Right cardiac atrium (tissue), 5 donors: ENCODE measurements around the gene TTLL5. TPM values are rescaled to one million over a fixed set of nuclear protein-coding genes. Genes with fewer than 3 reads are reported as not detected.

ENCODE experiments used
- ATAC-seq, 2 donors: fragments of 200-7000 bp; cut with Tn5 transposase; one replicate each; pipeline versions ENCODE4 v1.8.0 to v1.9.1; 2020; ENCODE audit warnings: moderate library complexity in 2 of 2, mild to moderate bottlenecking in 1 of 2
- DNase-seq, 3 donors: peaks; one replicate each; pipeline ENCODE4 v3.0.0-alpha.2; 2020
- H3K27ac ChIP-seq: one replicate; pipeline ENCODE4 v1.5.1; 2013; ENCODE audit warnings: mild to moderate bottlenecking, low read length, control low read depth, moderate library complexity
- H3K27me3 ChIP-seq: one replicate; pipeline ENCODE4 v1.6.1; 2013; ENCODE audit not compliant: control insufficient read depth, insufficient read depth
- H3K4me1 ChIP-seq: one replicate; pipeline ENCODE4 v1.6.1; 2013; ENCODE audit warnings: low read length; ENCODE audit not compliant: control insufficient read depth, insufficient read depth
- H3K4me3 ChIP-seq: one replicate; pipeline ENCODE4 v1.5.1; 2013; ENCODE audit warnings: low read length, control low read depth
- H3K9me3 ChIP-seq: one replicate; pipeline ENCODE4 v1.6.1; 2013; ENCODE audit warnings: low read length; ENCODE audit not compliant: control insufficient read depth
- WGBS: extraction: QIAGEN DNeasy Blood & Tissue Kit; methylation state at CpG from one replicate; pipeline ENCODE4 v1.1.7; 2013; 5-methylcytosine and 5-hydroxymethylcytosine counted together
- intact Hi-C, 4 donors: fragments of 100-400 bp; cut with DNase I; formaldehyde crosslinking; loops; one replicate each; pipeline versions ENCODE4 v1.11.0 to v1.14.0; 2022 to 2023
- polyA plus RNA-seq: library from polyadenylated mRNA; stranded (reverse); fragments of 200-250 nt; gene quantifications from one replicate; pipeline ENCODE4 v1.2.3, GENCODE V29; 2013
- total RNA-seq, 4 donors: library from RNA; stranded (reverse); fragmentation: NEBNext Ultra II Directional; extraction: Animal tissue kit (Norgen Biotek cat#: 25700); gene quantifications; one replicate each; pipeline ENCODE4 v1.2.1, GENCODE V29; 2021
- donor health status: healthy with polysubstance abuse.
- donor health status: DM: no; HTN: yes; CAD: no.
- donor health status: DM: no; HTN: no; CAD: no.
- donor health status: DM: no; HTN: yes; CAD: no; lungs with severe emphysema.
- donor health status: DM: yes; HTN: yes; CAD: no.

Gene TTLL5
- total and polyA plus RNA-seq, 5 donors: 8.0 to 22.2 (median 20.0) TPM

DNA sequence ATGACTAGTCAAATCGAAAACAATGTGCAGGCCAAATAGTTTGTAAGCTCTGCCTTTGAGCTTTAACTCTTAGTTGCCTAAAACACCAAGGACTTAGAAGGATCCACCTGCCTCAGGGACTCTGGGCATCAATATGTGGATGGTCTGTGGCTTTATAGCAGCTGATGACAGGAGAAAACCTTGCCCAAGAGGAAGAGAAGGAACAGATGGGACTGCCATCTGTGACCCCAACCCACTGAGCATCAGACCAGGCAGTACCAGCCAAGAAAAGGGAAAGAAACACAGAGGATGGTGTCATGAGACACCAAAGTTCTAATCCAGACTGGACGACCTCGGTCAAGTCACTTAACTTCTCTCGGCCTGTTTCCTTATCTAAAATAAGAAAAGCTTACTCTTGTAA is 308.1 kb downstream of the TTLL5 start:
- ATAC-seq: no peak

DNA sequence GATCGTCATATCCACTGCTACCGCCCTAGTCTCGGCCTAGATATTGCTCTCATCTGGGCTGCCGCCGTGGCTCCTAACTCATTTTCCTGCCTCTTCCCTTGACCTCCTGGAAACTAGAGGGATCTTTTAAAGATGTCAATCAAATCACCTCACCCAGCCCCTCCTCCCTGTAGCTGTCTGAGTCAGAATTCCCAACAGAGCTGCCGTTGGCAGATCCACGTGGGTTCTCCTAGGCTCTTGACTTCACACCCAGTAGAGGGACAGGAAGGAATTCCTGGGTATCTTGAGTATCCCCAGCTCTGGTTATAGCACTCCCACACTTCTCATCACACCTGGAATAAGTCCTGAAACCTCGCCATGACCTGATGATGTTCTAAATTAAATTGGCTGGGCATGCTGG is 308.8 kb downstream of the TTLL5 start:
- WGBS: 67% methylated on average over 8 of the region's 8 CpGs
- Histone ChIP-seq H3K27ac (no peak overlapping the region), H3K4me1 (peaks cover 9% of the 10 kb centered on the region), H3K4me3 (no peak overlapping the region), H3K27me3 (no peaks in the 10 kb centered on the region), H3K9me3 (no peaks in the 10 kb centered on the region)
- intact Hi-C loops: loop anchor here in 1 of 4 donors (10.0 kb wide), 1 partner anchor 165 kb away; no protein-coding TSS in a partner anchor
- DNase-seq: no peak
- peak in 1 of 2 donors; percentile 69 for ATAC-seq

More for the DNA sequence above, 308.1 kb downstream of the TTLL5 start:
- H3K4me1 ChIP-seq: peaks cover 9% of the 10 kb centered on the region
- no peaks in the 10 kb centered on the region for H3K27me3 ChIP-seq
- H3K4me3 ChIP-seq: no peak overlapping the region
- 54% methylated on average over 4 of the region's 4 CpGs for WGBS
- no peak for DNase-seq
- H3K9me3 ChIP-seq: no peaks in the 10 kb centered on the region
- H3K27ac ChIP-seq: no peak overlapping the region
- intact Hi-C loops: no loop called here

DNA sequence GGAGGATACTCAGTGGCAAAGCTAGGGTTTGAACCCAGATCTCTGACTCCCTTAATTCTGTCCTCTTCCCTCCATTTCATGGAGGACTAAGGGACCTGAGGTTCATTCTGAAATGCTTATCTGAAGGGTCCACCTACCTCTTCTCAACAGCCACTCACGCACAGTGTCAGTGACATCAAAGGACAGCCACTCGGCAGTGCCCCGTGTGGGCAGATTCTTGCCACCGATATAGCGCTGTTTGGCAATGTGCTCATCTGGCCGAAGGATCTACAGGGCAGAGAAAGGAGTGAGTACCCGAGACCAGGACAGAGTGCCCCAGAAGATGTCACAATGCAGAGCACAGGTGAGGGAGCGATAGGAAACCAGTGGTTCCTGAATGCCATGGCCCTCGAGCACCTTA is 309.9 kb downstream of the TTLL5 start:
- no peak overlapping the region for H3K27ac ChIP-seq
- no peak overlapping the region for H3K4me3 ChIP-seq
- H3K4me1 ChIP-seq: peaks cover 9% of the 10 kb centered on the region
- WGBS: 74% methylated on average over 9 of the region's 9 CpGs
- no peak for DNase-seq
- H3K9me3 ChIP-seq: no peaks in the 10 kb centered on the region
- ATAC-seq: no peak
- intact Hi-C loops: loop anchor here in 1 of 4 donors (10.0 kb wide), 1 partner anchor 166 kb away; no protein-coding TSS in a partner anchor
- no peaks in the 10 kb centered on the region for H3K27me3 ChIP-seq

DNA sequence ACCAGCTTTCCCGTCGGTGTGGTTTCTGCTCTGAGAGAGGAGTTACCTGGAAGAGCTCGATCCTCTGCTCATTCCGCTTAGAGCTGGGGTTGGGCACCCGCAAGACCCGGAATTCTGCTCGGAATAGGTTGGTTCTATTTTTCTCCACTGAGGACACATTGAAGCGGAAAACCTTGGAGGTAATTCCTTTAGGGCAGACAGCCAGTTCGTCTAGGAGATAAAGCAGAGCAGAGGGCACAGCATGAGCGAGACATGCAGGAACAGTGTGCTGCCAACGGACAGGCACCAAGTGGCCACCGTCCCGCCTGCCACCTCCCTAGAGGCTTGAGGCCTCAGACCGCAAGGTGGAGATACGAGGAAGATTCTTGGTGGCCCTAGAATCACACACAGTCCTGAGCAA is 310.5 kb downstream of the TTLL5 start:
- DNase-seq (no peak), ATAC-seq (no peak)
- H3K9me3 ChIP-seq: no peaks in the 10 kb centered on the region
- H3K27ac ChIP-seq: no peak overlapping the region
- intact Hi-C loops: loop anchor here in 1 of 4 donors (10.0 kb wide), 1 partner anchor 167 kb away; no protein-coding TSS in a partner anchor
- WGBS: 76% methylated on average over 15 of the region's 15 CpGs
- peaks cover 9% of the 10 kb centered on the region for H3K4me1 ChIP-seq
- no peaks in the 10 kb centered on the region for H3K27me3 ChIP-seq
- H3K4me3 ChIP-seq: no peak overlapping the region

DNA sequence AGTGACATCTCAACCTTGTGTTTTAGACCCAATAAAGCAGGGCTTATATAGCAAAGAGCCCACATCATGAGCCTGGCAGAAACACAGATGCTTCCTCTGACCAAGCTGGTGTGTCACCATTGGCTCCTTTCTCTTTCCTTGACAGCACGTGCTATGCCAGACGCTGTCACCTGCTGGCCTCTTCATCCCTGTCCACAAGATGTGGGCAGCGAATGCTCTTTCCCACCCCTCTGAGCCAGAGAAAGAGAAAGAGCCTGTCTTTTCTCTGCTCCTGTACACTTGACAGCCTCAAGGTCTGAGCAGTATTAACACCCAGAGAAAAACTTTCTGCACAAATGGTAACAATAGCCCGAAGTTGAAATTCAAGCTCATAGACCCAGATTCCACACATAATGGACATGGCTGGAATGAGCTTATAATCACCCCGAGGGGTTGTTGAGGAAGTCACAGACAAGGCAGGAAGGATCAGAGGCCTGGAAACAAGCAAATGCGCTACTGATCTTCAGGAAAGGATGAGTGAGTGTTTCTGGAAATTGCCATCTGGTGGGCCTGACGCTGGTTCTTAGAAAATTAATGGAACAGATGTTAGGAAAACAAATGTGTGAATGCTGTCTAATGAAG is 311.9 kb downstream of the TTLL5 start:
- intact Hi-C loops: loop anchor here in 1 of 4 donors (10.0 kb wide), 1 partner anchor 168 kb away; no protein-coding TSS in a partner anchor

DNA sequence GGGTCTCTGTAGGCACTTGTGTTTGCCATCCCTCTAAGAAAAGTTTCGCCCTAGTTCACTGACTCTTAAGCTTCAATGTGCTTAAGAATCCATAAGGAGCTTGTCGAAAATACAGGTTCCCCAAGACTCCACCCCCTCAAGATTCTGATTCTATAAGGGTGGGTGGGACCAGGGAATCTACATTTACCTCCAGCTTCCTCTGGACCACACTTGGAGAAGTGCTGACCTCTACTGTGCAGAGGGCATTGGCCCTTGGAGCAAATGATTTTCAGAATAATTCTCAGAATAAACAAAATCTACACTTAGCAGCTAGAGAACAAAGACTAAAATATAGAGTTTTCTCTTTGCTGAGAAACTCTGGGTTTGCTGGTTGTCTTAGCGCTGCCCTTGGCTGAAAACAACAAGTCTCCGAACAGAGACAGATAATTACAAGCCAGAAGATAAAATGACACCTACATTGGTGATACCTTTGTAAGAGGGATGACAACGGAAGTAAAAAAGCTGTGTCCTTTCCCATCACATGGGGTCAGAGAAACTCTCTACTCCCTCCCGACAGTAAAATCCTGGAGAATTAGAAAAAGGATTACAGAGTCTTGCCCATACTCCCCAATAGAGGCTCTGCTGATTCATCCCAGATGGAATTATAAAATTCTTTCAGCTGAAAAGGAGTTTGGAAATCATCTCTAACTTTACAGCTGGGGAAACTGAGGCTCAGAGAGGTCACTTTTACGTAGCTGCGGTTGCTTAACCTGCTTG is 316.0 kb downstream of the TTLL5 start:
- intact Hi-C loops: loop anchor here in 2 of 4 donors (5.0 to 10.0 kb wide), 2 partner anchors 70 to 172 kb away; no protein-coding TSS in a partner anchor
- Histone ChIP-seq H3K4me1 (peaks cover 11% of the 10 kb centered on the region), H3K27ac (no peak overlapping the region), H3K9me3 (no peaks in the 10 kb centered on the region), H3K4me3 (no peak overlapping the region), H3K27me3 (no peaks in the 10 kb centered on the region)
- no peak for ATAC-seq
- DNase-seq: no peak
- WGBS: 60% methylated on average over 8 of the region's 8 CpGs

More for the DNA sequence above, 311.9 kb downstream of the TTLL5 start:
- H3K27me3 ChIP-seq: no peaks in the 10 kb centered on the region
- no peak overlapping the region for H3K27ac ChIP-seq
- WGBS: 37% methylated on average over 7 of the region's 7 CpGs
- no peak for DNase-seq
- H3K4me3 ChIP-seq: no peak overlapping the region
- peaks cover 9% of the 10 kb centered on the region for H3K4me1 ChIP-seq
- peak in 1 of 2 donors; percentile 21 for ATAC-seq
- H3K9me3 ChIP-seq: no peaks in the 10 kb centered on the region

DNA sequence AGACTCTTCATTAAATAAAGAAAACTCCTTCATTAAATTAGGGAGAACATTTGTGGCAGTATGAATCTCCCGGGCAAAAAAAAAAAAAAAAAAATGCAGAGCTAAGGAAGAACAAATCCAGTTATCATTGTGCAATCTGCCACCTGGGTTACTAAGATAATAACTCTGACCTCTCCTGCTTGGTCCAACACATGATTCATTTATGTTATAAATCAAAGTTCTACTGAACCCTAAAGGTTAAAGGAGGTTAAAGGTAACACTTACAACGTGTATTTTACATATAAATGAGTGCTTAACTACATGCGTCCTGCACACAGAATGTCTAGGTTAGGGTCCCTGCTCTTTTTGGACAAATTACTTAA is 316.5 kb downstream of the TTLL5 start:
- Histone ChIP-seq H3K9me3 (no peaks in the 10 kb centered on the region), H3K27ac (no peak overlapping the region), H3K4me1 (peaks cover 11% of the 10 kb centered on the region), H3K4me3 (no peak overlapping the region), H3K27me3 (no peaks in the 10 kb centered on the region)
- DNase-seq: no peak
- ATAC-seq: no peak
- 56% methylated on average over 3 of the region's 3 CpGs for WGBS
- intact Hi-C loops: loop anchor here in 2 of 4 donors (5.0 to 10.0 kb wide), 2 partner anchors 70 to 173 kb away; no protein-coding TSS in a partner anchor

DNA sequence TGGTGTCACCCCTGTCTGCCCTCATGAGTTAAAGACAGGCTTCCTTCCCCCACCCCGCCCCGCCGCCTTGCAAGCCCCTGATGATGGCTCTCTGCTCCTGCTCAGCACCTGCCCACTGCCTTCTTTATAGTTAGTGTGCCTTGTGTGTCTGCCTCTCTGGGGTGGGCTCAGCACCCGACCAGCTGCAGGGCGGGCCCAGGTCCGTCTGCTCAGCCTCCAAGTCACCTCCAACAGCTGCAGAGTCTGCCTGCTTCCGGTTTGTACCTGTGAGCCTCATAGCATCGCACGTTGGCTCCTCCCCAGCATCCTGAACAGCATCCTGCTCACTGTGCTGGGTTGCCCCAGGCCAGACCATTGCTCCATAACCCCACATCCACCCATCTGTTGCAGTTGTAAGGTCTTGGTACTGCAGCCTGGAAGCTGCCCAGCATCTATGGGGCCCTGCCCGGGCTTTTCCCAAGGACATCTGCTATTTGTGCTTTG is 317.2 kb downstream of the TTLL5 start:
- Histone ChIP-seq H3K4me1 (peaks cover 10% of the 10 kb centered on the region), H3K4me3 (no peak overlapping the region), H3K27ac (no peak overlapping the region), H3K27me3 (no peaks in the 10 kb centered on the region), H3K9me3 (no peaks in the 10 kb centered on the region)
- DNase-seq: no peak
- no peak for ATAC-seq
- 62% methylated on average over 10 of the region's 10 CpGs for WGBS
- intact Hi-C loops: loop anchor here in 3 of 4 donors (2.0 to 10.0 kb wide), 3 partner anchors 71 to 173 kb away; no protein-coding TSS in a partner anchor

DNA sequence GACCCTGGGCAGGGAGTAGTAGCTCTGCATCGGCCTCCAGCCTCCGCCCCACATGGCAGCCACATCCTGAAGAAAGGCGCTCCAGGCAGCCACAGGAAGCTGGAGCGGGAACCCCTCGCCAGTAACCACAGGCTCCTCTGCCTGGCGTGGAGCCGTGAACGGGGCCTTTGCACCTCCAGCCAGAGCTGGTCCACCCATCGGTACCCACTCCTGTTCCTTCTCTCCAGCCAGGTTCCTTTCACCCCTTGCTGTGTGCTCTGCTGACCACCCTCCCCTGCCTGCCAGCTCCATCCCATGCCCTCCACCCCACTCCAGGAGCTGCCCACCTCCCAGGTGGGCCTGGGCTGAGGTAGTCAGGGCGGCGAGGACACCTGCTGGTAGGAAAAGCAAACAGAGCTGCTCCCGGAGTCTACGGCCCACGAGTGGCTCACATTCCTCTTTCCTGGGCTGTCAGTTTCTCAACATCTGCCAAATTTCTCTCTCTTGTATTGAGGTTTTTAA is 318.1 kb downstream of the TTLL5 start:
- DNase-seq (peak in 2 of 3 donors; percentile 30 to 74), ATAC-seq (peak in 1 of 2 donors; percentile 13)

DNA sequence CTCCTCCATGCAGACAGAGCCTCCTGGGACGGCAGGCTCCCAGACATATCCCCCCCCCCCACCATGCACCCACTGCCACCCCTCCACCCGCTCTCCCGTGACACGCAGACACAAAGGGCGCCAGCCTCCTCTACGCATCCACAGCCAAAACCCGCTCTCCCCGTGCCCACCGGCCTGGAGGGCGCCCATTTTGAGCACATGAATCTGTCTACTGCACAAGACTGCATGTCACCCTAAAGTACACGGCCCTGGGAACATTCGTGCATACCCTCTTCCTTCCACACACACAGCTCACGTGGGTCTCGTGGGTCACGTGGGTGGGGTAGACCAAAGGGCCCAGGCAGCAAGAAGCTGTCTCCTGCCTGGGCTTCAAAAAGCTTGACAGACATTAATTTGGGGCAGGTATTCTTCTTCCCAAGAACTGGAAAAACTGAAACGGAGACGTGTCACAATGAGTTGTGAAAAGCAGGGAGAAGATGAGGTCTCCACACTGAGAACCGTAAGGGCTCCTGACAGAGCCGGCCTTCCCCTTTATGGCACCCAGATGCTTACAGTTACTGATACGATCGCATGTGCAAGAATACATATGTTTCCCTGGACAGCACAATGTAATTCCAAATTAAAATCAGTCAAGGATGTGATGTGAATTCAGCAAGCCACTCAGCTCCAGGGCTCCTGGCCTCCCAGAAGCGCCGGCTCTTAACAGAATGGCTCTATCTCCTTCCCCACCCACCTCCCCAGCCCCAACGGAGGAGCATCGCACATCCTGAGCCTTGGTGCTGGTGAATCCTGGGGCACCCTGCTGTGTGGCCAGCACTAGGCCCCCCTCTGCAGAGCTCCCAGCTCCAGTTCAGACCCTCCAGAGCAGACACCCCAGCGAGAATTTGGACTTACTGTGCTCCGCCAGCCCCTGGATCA is 318.9 kb downstream of the TTLL5 start:
- intact Hi-C loops: loop anchor here (2.0 to 10.0 kb wide), 7 partner anchors 73 to 273 kb away; no protein-coding TSS in a partner anchor
- Histone ChIP-seq H3K27me3 (no peaks in the 10 kb centered on the region), H3K27ac (no peak overlapping the region), H3K4me1 (peaks cover 10% of the 10 kb centered on the region), H3K9me3 (no peaks in the 10 kb centered on the region), H3K4me3 (peak overlapping the region; percentile 70)
- 44% methylated on average over 27 of the region's 27 CpGs for WGBS
- DNase-seq (peak; percentile 45 to 80 (median 78)), ATAC-seq (no peak)

More for the DNA sequence above, 318.1 kb downstream of the TTLL5 start:
- no peaks in the 10 kb centered on the region for H3K27me3 ChIP-seq
- intact Hi-C loops: loop anchor here in 3 of 4 donors (2.0 to 10.0 kb wide), 3 partner anchors 72 to 174 kb away; no protein-coding TSS in a partner anchor
- H3K27ac ChIP-seq: no peak overlapping the region
- H3K9me3 ChIP-seq: no peaks in the 10 kb centered on the region
- peaks cover 10% of the 10 kb centered on the region for H3K4me1 ChIP-seq
- H3K4me3 ChIP-seq: peak overlapping the region; percentile 70
- WGBS: 37% methylated on average over 14 of the region's 14 CpGs
